Measurements from ENCODE around the gene C9orf85. TPM values are rescaled to one million over a fixed set of nuclear protein-coding genes. Genes with fewer than 3 reads are reported as not detected.
"Not testable (repeated sequence)": the region's sequence is repeated elsewhere in the genome, so short reads cannot be mapped to it uniquely, and the experiment has no call there.

C9orf85 gene
- total RNA-seq, 2 experiments from 2014 or later: 5.6 to 14.2 TPM

DNA sequence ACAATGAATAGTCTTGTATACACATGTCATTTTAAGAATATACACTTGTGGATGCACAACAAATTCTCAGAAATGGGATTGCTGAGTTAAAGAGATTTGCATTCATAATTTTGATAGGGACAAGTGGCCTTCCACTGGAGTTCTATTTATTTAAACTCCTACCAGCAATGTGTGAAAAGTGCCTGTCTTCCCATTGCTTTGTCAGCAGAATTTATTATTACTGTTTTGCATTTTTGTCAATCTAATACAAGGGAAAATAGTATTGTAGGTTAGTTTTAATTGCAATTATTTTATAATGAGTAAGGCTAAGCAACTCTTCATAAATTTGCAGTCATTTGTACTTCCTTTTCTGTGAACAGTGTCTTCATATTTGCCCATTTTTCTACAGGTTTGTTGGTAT, 94.0 kb downstream of the C9orf85 start:
- Histone ChIP-seq H3K79me2 (ENCODE audit: insufficient read depth, low read depth, low read length) (no peaks in the 10 kb centered on the region), H3K4me3 (ENCODE audit: low read depth, low read length, poor library complexity, severe bottlenecking) (no peak overlapping the region), H3K27ac (ENCODE audit: low read depth, low read length, poor library complexity, severe bottlenecking) (no peak overlapping the region), H3K4me2 (ENCODE audit: low read length) (no peak overlapping the region), H3K36me3 (ENCODE audit: insufficient read depth, low read length) (no peaks in the 10 kb centered on the region), H2AFZ (ENCODE audit: low read length) (no peak overlapping the region), H3K9me3 (ENCODE audit: low read length) (no peaks in the 10 kb centered on the region), H3K4me1 (ENCODE audit: insufficient read depth, low read length, poor library complexity, severe bottlenecking) (no peaks in the 10 kb centered on the region), H4K20me1 (ENCODE audit: insufficient read depth, low read length) (no peaks in the 10 kb centered on the region), H3K9me2 (ENCODE audit: insufficient read depth, low read length) (no peaks in the 10 kb centered on the region)
- POLR2A ChIA-PET: interaction anchor here (1.1 kb wide), 1 partner anchor 11 kb away, joined by 6 read pairs; no protein-coding TSS in a partner anchor
- BruUV-seq (replicated peaks): no TSS peak
- no peak for DNase-seq (ENCODE audit: low spot score)
- intact Hi-C loops (cut with micrococcal nuclease; ENCODE audit: unreplicated experiment): no loop called here
- CTCF ChIA-PET (ENCODE audit: unreplicated experiment): no interaction called here
- no peak for TF ChIP-seq EZH2phosphoT487 (IDR thresholded peaks at IDR 0.05; ENCODE audit: borderline replicate concordance, low read depth, low read length)
- TF ChIP-seq, protein P1, sequence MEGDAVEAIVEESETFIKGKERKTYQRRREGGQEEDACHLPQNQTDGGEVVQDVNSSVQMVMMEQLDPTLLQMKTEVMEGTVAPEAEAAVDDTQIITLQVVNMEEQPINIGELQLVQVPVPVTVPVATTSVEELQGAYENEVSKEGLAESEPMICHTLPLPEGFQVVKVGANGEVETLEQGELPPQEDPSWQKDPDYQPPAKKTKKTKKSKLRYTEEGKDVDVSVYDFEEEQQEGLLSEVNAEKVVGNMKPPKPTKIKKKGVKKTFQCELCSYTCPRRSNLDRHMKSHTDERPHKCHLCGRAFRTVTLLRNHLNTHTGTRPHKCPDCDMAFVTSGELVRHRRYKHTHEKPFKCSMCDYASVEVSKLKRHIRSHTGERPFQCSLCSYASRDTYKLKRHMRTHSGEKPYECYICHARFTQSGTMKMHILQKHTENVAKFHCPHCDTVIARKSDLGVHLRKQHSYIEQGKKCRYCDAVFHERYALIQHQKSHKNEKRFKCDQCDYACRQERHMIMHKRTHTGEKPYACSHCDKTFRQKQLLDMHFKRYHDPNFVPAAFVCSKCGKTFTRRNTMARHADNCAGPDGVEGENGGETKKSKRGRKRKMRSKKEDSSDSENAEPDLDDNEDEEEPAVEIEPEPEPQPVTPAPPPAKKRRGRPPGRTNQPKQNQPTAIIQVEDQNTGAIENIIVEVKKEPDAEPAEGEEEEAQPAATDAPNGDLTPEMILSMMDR (conservative IDR thresholded peaks at IDR 0.05; ENCODE audit: low read length): no peak

DNA sequence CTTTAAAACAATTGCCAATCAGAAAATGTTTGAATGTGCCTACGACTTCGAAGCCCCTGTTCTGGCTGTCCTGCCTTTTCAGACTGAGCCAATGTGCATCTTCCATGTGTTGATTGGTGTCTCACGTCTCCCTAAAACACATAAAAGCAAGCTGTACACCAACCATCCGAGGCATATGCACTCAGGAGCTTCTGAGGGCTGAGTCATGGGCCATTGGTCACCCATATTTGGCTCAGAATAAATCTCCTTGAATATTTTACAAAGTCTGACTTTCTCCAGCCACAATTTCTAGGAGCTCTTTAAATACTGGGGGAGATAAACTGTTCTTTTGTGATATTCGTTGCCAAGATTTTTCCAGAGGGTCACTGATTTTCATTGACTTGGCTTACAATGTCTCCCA, 95.1 kb downstream of the C9orf85 start:
- Histone ChIP-seq H3K27ac (ENCODE audit: low read depth, low read length, poor library complexity, severe bottlenecking) (no peak overlapping the region), H3K4me1 (ENCODE audit: insufficient read depth, low read length, poor library complexity, severe bottlenecking) (no peaks in the 10 kb centered on the region), H2AFZ (ENCODE audit: low read length) (no peak overlapping the region), H3K79me2 (ENCODE audit: insufficient read depth, low read depth, low read length) (no peaks in the 10 kb centered on the region), H3K4me3 (ENCODE audit: low read depth, low read length, poor library complexity, severe bottlenecking) (no peak overlapping the region), H3K9me2 (ENCODE audit: insufficient read depth, low read length) (no peaks in the 10 kb centered on the region), H4K20me1 (ENCODE audit: insufficient read depth, low read length) (no peaks in the 10 kb centered on the region), H3K36me3 (ENCODE audit: insufficient read depth, low read length) (no peaks in the 10 kb centered on the region), H3K4me2 (ENCODE audit: low read length) (no peak overlapping the region), H3K9me3 (ENCODE audit: low read length) (no peaks in the 10 kb centered on the region)
- CTCF ChIA-PET (ENCODE audit: unreplicated experiment): no interaction called here
- DNase-seq (ENCODE audit: low spot score): no peak
- no TSS peak for BruUV-seq (replicated peaks)
- TF ChIP-seq EZH2phosphoT487 (IDR thresholded peaks at IDR 0.05; ENCODE audit: borderline replicate concordance, low read depth, low read length): no peak
- TF ChIP-seq, protein P1 (conservative IDR thresholded peaks at IDR 0.05; ENCODE audit: low read length): no peak
- POLR2A ChIA-PET: no interaction called here
- intact Hi-C loops (cut with micrococcal nuclease; ENCODE audit: unreplicated experiment): no loop called here

DNA sequence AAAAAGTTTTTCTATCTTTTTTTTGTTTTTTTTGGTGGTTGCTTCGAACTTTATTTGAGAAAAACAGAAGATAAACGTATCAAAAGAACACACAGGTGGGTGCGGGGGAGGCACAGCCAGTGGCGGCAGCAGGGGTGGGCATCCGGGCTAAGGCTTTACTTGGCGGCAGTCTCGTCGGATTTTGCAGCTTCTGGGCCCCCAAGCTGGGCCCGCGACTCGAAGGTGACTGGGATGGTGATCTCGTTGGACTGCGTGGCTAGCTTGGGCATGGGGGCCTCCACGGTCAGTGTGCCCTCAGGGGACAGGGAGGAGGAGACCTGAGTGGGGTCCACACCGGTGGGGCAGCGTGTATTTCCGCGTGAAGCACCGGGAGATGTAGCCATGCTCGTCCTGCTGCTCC, 96.3 kb downstream of the C9orf85 start:
- H4K20me1 ChIP-seq (ENCODE audit: insufficient read depth, low read length); CTCF ChIA-PET (ENCODE audit: unreplicated experiment); H3K9me3 ChIP-seq (ENCODE audit: low read length); H3K4me3 ChIP-seq (ENCODE audit: low read depth, low read length, poor library complexity, severe bottlenecking); H3K79me2 ChIP-seq (ENCODE audit: insufficient read depth, low read depth, low read length); H3K4me1 ChIP-seq (ENCODE audit: insufficient read depth, low read length, poor library complexity, severe bottlenecking); H3K4me2 ChIP-seq (ENCODE audit: low read length); DNase-seq (ENCODE audit: low spot score); BruUV-seq (replicated peaks); intact Hi-C loops (cut with micrococcal nuclease; ENCODE audit: unreplicated experiment); H3K36me3 ChIP-seq (ENCODE audit: insufficient read depth, low read length); H3K27ac ChIP-seq (ENCODE audit: low read depth, low read length, poor library complexity, severe bottlenecking); H2AFZ ChIP-seq (ENCODE audit: low read length); H3K9me2 ChIP-seq (ENCODE audit: insufficient read depth, low read length): not testable (repeated sequence)
- POLR2A ChIA-PET: interaction anchor here (0.7 to 0.9 kb wide), 4 partner anchors 10 to 54 kb away, joined by 3 to 4 read pairs (median 3); no protein-coding TSS in a partner anchor

All from OCI-LY7 (cell line).